CD4-positive, alpha-beta T cell treated with Interleukin-1 beta for 1 hour (primary cell): ENCODE measurements around the gene USP11.

Source experiments
- DNase-seq, 2 donors: peaks; one replicate each; pipeline ENCODE4 v3.0.0-alpha.2; 2020 to 2022

Gene USP11

GRCh38 chrX:47226071-47226470, 6.7 kb upstream of the USP11 start:
- DNase-seq = no peak

- no peak for DNase-seq
These were observed 6.1 kb upstream of the USP11 start for GRCh38 chrX:47226531-47227333.

- no peak for DNase-seq
These were observed 5.5 kb upstream of the USP11 start for GRCh38 chrX:47227334-47227583.

GRCh38 chrX:47228550-47229270, 4.1 kb upstream of the USP11 start:
- no peak for DNase-seq

- no peak for DNase-seq
These were observed 3.4 kb upstream of the USP11 start for GRCh38 chrX:47229427-47229826.

GRCh38 chrX:47230136-47230868, 2.5 kb upstream of the USP11 start:
- no peak for DNase-seq

GRCh38 chrX:47231167-47231566, 1.6 kb upstream of the USP11 start:
- DNase-seq = no peak

GRCh38 chrX:47232197-47232802, 509 bp upstream of the USP11 start:
- no peak for DNase-seq

GRCh38 chrX:47233333-47234113, 714 bp downstream of the USP11 start:
- peak; percentile 96 to 98 for DNase-seq

- DNase-seq = no peak
These were observed 1.8 kb downstream of the USP11 start for GRCh38 chrX:47234583-47234982.

- DNase-seq = no peak
These were observed 2.9 kb downstream of the USP11 start for GRCh38 chrX:47235691-47236103.

- no peak for DNase-seq
These were observed 6.4 kb downstream of the USP11 start for GRCh38 chrX:47239199-47239598.

- DNase-seq = no peak
These were observed 7.2 kb downstream of the USP11 start for GRCh38 chrX:47239898-47240545.

- DNase-seq = no peak
These were observed 7.8 kb downstream of the USP11 start for GRCh38 chrX:47240619-47241018.

GRCh38 chrX:47241201-47242011, 8.6 kb downstream of the USP11 start:
- no peak for DNase-seq

GRCh38 chrX:47242321-47242720, 9.5 kb downstream of the USP11 start:
- no peak for DNase-seq

- DNase-seq = no peak
These were observed 10.5 kb downstream of the USP11 start for GRCh38 chrX:47243351-47243750.

- DNase-seq = no peak
These were observed 11.9 kb downstream of the USP11 start for GRCh38 chrX:47244676-47245075.

- DNase-seq = no peak
These were observed 12.3 kb downstream of the USP11 start for GRCh38 chrX:47245156-47245555.

GRCh38 chrX:47247206-47247998, 14.6 kb downstream of the USP11 start:
- no peak for DNase-seq

- DNase-seq = no peak
These were observed 15.2 kb downstream of the USP11 start for GRCh38 chrX:47247999-47248320.
